Endothelial cell of umbilical vein (primary cell): ENCODE results near the gene FKBP14. TPM values are rescaled to one million over a fixed set of nuclear protein-coding genes. Genes with fewer than 3 reads are reported as not detected.

Experiments used
- BruUV-seq: library from RNA; stranded (reverse); fragments of 400-500 nt; replicated peaks from 2 replicates; lab custom pipeline; 2021; lab: Mats Ljungman, UMichigan
- CTCF ChIA-PET: fragments of 300-600, 350-600 bp; sonication (Branson Sonifier 250); formaldehyde crosslinking; loops from one replicate; lab custom pipeline; 2021; ENCODE audit warnings: antibody characterized with exemption, inconsistent platforms; lab: Charles Lee
- POLR2A ChIA-PET: fragments of 300-600, 350-600 bp; sonication (Branson Sonifier 250); formaldehyde crosslinking; loops from one replicate; lab custom pipeline; 2021; ENCODE audit warnings: antibody characterized with exemption, inconsistent platforms; lab: Charles Lee
- DNase-seq: peaks from one replicate; pipeline ENCODE4 v3.0.0-alpha.2; 2011; ENCODE audit warnings: low read depth, low spot score
- FAIRE-seq: peaks from 2 replicates; lab custom pipeline; 2011; peaks lifted over from hg19 to GRCh38; lab: Jason Lieb, UNC
- H2AFZ ChIP-seq: 2 replicates; pipeline ENCODE4 v1.6.0; 2012; ENCODE audit warnings: low read depth, low read length, control low read depth, inconsistent platforms
- H3K27ac ChIP-seq: 2 replicates; pipeline ENCODE4 v1.5.1; 2011; ENCODE audit warnings: low read depth, mild to moderate bottlenecking, control low read depth, low read length, moderate library complexity; ENCODE audit not compliant: insufficient read depth
- H3K27me3 ChIP-seq, 2 experiments: 2 replicates each; pipeline versions ENCODE4 v1.6.0 to v1.6.1; 2011; ENCODE audit warnings: low read length in 2 of 2, mixed read lengths in 1 of 2; ENCODE audit not compliant: control insufficient read depth in 2 of 2, insufficient read depth in 2 of 2
- H3K36me3 ChIP-seq, 2 experiments: 2 replicates in 1 of 2; 3 replicates in 1 of 2; pipeline ENCODE4 v1.5.1; 2011; ENCODE audit warnings: low read length in 2 of 2, mild to moderate bottlenecking in 1 of 2, moderate library complexity in 1 of 2; ENCODE audit not compliant: control insufficient read depth in 2 of 2, insufficient read depth in 2 of 2; ENCODE audit errors: extremely low read depth in 1 of 2
- H3K4me1 ChIP-seq: 3 replicates; pipeline ENCODE4 v1.5.1; 2011; ENCODE audit warnings: mild to moderate bottlenecking, low read length; ENCODE audit not compliant: control insufficient read depth, insufficient read depth; ENCODE audit errors: extremely low read depth
- H3K4me2 ChIP-seq: 2 replicates; pipeline ENCODE4 v1.6.1; 2011; ENCODE audit warnings: low read length, control low read depth, mixed read lengths; ENCODE audit not compliant: insufficient read depth
- H3K4me3 ChIP-seq, 3 experiments: fragments of 200-600 bp in 1 of 3; sonication (generic), shearing (Covaris generic) in 1 of 3; replicated peaks in 1 of 3; 2 replicates each; pipeline ENCODE4 v1.5.1; 2011 to 2016; ENCODE audit warnings: control low read depth in 3 of 3, low read length in 3 of 3, mild to moderate bottlenecking in 2 of 3, inconsistent platforms in 1 of 3, low read depth in 1 of 3, moderate library complexity in 1 of 3; ENCODE audit not compliant: insufficient read depth in 1 of 3
- H3K79me2 ChIP-seq: 2 replicates; pipeline ENCODE4 v1.6.0; 2012; ENCODE audit warnings: low read length, inconsistent platforms; ENCODE audit not compliant: control insufficient read depth, insufficient read depth
- H3K9ac ChIP-seq: replicated peaks from 2 replicates; pipeline ENCODE3; 2011; ENCODE audit warnings: low read length, control low read depth; ENCODE audit not compliant: insufficient read depth; ENCODE audit errors: extremely low read depth
- H3K9me1 ChIP-seq: replicated peaks from 3 replicates; pipeline ENCODE4 v1.6.0; 2011; ENCODE audit warnings: mild to moderate bottlenecking, low read length; ENCODE audit not compliant: control insufficient read depth, insufficient read depth; ENCODE audit errors: extremely low read depth
- H3K9me3 ChIP-seq: replicated peaks from 2 replicates; pipeline ENCODE4 v1.5.1; 2012; ENCODE audit warnings: low read length, inconsistent platforms; ENCODE audit not compliant: control insufficient read depth, insufficient read depth
- H4K20me1 ChIP-seq: replicated peaks from 2 replicates; pipeline ENCODE3; 2011; ENCODE audit warnings: mild to moderate bottlenecking, low read length; ENCODE audit not compliant: control insufficient read depth, insufficient read depth; ENCODE audit errors: extremely low read depth
- CTCF ChIP-seq, 2 donors: IDR thresholded peaks; 1 replicate in 1 of 2; 2 replicates in 1 of 2; pipeline ENCODE4 v1.5.1; 2011; ENCODE audit warnings: low read length in 2 of 2, mild to moderate bottlenecking in 2 of 2, moderate library complexity in 2 of 2, control low read depth in 1 of 2, inconsistent platforms in 1 of 2, low read depth in 1 of 2; ENCODE audit not compliant: insufficient read depth in 1 of 2; ENCODE audit errors: extremely low read depth in 1 of 2
- EZH2 ChIP-seq: IDR thresholded peaks from 2 replicates; pipeline ENCODE4 v1.6.1; 2012; ENCODE audit warnings: borderline replicate concordance, low read depth, mild to moderate bottlenecking, moderate library complexity, low read length, inconsistent platforms; ENCODE audit not compliant: severe bottlenecking
- FOS ChIP-seq: IDR thresholded peaks from 2 replicates; pipeline ENCODE4 v1.6.1; 2011; ENCODE audit warnings: mild to moderate bottlenecking, low read length, moderate library complexity, borderline replicate concordance; ENCODE audit not compliant: insufficient read depth
- GATA2 ChIP-seq: IDR thresholded peaks from 2 replicates; pipeline ENCODE4 v1.7.0; 2011; ENCODE audit warnings: low read depth, mild to moderate bottlenecking, moderate library complexity, mixed read lengths, low read length; ENCODE audit not compliant: insufficient read length, insufficient read depth
- JUN ChIP-seq: IDR thresholded peaks from 2 replicates; pipeline ENCODE4 v1.6.1; 2011; ENCODE audit warnings: borderline replicate concordance, low read depth; ENCODE audit not compliant: insufficient read length, insufficient read depth
- MAX ChIP-seq: IDR thresholded peaks from 2 replicates; pipeline ENCODE4 v1.6.1; 2011; ENCODE audit not compliant: insufficient read depth, insufficient read length
- MYC ChIP-seq: IDR thresholded peaks from one replicate; pipeline ENCODE4 v1.6.1; 2011; ENCODE audit warnings: mild to moderate bottlenecking, low read depth, low read length
- POLR2A ChIP-seq: IDR thresholded peaks from 2 replicates; pipeline ENCODE4 v1.6.1; 2012; ENCODE audit warnings: low read depth, mild to moderate bottlenecking, control low read depth, low read length
- POLR2AphosphoS5 ChIP-seq: IDR thresholded peaks from 2 replicates; pipeline ENCODE4 v1.6.1; 2012; ENCODE audit warnings: low read depth, mild to moderate bottlenecking, control low read depth, low read length, moderate library complexity; ENCODE audit not compliant: insufficient read depth
- dilution Hi-C: fragments of 300-500 bp; cut with MboI; formaldehyde crosslinking; loops from one replicate; pipeline ENCODE4 v1.15.0; 2019; ENCODE audit warnings: low sequenced_read_pairs; ENCODE audit not compliant: extremely low pct_ligation_motif_present
- intact Hi-C: fragments of 100-400 bp; cut with micrococcal nuclease; formaldehyde crosslinking; loops from one replicate; pipeline ENCODE4 v1.10.0; 2022
- polyA plus RNA-seq, 4 experiments: library from polyadenylated mRNA; depleted of rRNA in 3 of 4; stranded (reverse) in 3 of 4; unstranded in 1 of 4; fragments of >200 nt; gene quantifications; 2 replicates each; pipeline versions ENCODE4 v1.2.1 to v1.2.3, GENCODE V29; 2011 to 2012; ENCODE audit warnings: missing spikeins in 1 of 4
- total RNA-seq: library from RNA; stranded (reverse); gene quantifications from 2 replicates; pipeline ENCODE4 v1.2.3, GENCODE V29; 2021

The FKBP14 gene
- total and polyA plus RNA-seq, 2 donors (not counting 3 experiments of a cell fraction or from before 2014, with no cell fraction given): 9.8 to 37.4 TPM

GRCh38 chr7:30046127-30046770 lies 19.7 kb upstream of the FKBP14 start:
- H3K4me1 ChIP-seq: no peaks in the 10 kb centered on the region
- TF ChIP-seq MYC (no peak), GATA2 (no peak), POLR2AphosphoS5 (no peak), CTCF (IDR thresholded peaks at IDR 0.05; ENCODE audit: extremely low read depth in 1 of 2, insufficient read depth in 1 of 2, low read depth in 1 of 2, low read length in 2 of 2) (no peak), JUN (no peak), POLR2A (no peak), MAX (no peak), FOS (no peak), EZH2 (no peak)
- no peaks in the 10 kb centered on the region for H3K9me3 ChIP-seq
- DNase-seq: no peak
- peaks cover 0 to 3% of the 10 kb centered on the region in 2 experiments for H3K36me3 ChIP-seq
- H3K9ac ChIP-seq: no peak overlapping the region
- H3K4me3 ChIP-seq: no peak overlapping the region
- H3K9me1 ChIP-seq: no peaks in the 10 kb centered on the region
- no peak overlapping the region for H2AFZ ChIP-seq
- dilution Hi-C loops (no loop called here), intact Hi-C loops (no loop called here)
- ChIA-PET POLR2A (no interaction called here), CTCF (interaction anchor here (0.8 kb wide), 1 partner anchor 15 kb away, joined by 3 read pairs; no protein-coding TSS in a partner anchor)
- no peak overlapping the region for H3K4me2 ChIP-seq
- no TSS peak for BruUV-seq
- no peaks in the 10 kb centered on the region for H3K27me3 ChIP-seq
- no peaks in the 10 kb centered on the region for H3K79me2 ChIP-seq
- peaks cover 2% of the 10 kb centered on the region for H4K20me1 ChIP-seq
- no peak for FAIRE-seq
- no peak overlapping the region for H3K27ac ChIP-seq
